Gastrocnemius medialis (tissue), 4 donors: ENCODE results near the gene KCNE1.

Experiments
- POLR2A ChIP-seq, 2 donors: fragments of 450-650 bp; IDR thresholded peaks; one replicate each; pipeline ENCODE4 v1.6.1; 2017; ENCODE audit warnings: antibody characterized with exemption in 2 of 2, mild to moderate bottlenecking in 2 of 2, moderate library complexity in 2 of 2
- TF ChIP-seq, protein P1 (sequence below), 5 experiments: fragments of 450-650 bp in 3 of 5; fragments of 200-600 bp in 2 of 5; sonication (generic) in 2 of 5; IDR thresholded peaks in 4 of 5; conservative IDR thresholded peaks in 1 of 5; 1 replicate in 4 of 5; 2 replicates in 1 of 5; pipeline ENCODE4 v1.5.1; 2016 to 2019; ENCODE audit warnings: antibody characterized with exemption in 5 of 5, mild to moderate bottlenecking in 3 of 5, moderate library complexity in 3 of 5

DNA sequence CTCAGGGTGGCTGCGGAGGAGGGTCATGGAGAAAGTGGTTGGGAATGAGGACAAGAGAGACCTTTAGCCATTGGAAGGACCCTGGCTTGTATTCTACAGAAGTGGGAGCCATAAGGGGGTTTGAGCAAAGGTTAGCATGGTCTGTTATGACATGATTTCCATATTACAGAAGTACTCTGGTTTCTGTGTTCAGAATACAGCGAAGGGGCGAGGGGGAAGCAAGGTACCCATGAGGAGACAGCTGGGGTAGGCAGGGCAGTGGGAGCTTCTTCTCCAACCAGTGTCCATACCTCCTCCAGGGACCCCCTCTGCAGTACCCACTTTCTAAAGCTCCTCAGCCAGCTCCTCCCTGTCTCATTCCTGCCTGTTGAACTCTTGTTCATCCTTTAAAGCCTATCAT lies 21.9 kb upstream of the KCNE1 start:
- TF ChIP-seq, protein P1, sequence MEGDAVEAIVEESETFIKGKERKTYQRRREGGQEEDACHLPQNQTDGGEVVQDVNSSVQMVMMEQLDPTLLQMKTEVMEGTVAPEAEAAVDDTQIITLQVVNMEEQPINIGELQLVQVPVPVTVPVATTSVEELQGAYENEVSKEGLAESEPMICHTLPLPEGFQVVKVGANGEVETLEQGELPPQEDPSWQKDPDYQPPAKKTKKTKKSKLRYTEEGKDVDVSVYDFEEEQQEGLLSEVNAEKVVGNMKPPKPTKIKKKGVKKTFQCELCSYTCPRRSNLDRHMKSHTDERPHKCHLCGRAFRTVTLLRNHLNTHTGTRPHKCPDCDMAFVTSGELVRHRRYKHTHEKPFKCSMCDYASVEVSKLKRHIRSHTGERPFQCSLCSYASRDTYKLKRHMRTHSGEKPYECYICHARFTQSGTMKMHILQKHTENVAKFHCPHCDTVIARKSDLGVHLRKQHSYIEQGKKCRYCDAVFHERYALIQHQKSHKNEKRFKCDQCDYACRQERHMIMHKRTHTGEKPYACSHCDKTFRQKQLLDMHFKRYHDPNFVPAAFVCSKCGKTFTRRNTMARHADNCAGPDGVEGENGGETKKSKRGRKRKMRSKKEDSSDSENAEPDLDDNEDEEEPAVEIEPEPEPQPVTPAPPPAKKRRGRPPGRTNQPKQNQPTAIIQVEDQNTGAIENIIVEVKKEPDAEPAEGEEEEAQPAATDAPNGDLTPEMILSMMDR (IDR thresholded peaks at IDR 0.05 in 4 of 5, conservative IDR thresholded peaks at IDR 0.05 in 1 of 5) = no peak
- TF ChIP-seq POLR2A (IDR thresholded peaks at IDR 0.05) = no peak
